Calu3 (cell line): ENCODE data around the gene ACAP3. TPM values are rescaled to one million over a fixed set of nuclear protein-coding genes. Genes with fewer than 3 reads are reported as not detected.

Source experiments
- BruUV-seq: library from RNA; stranded (reverse); fragments of 400-500 nt; replicated peaks from 2 replicates; lab custom pipeline; 2021; lab: Mats Ljungman, UMichigan
- CTCF ChIA-PET: fragments of 300-600 bp; sonication (Branson Sonifier 250); formaldehyde crosslinking; loops from one replicate; lab custom pipeline; 2022; ENCODE audit warnings: antibody characterized with exemption; lab: Charles Lee
- DNase-seq: peaks from one replicate; pipeline ENCODE4 v3.0.0; 2022
- H3K27ac Mint-ChIP-seq: one replicate; pipeline ENCODE4 v1.8.0; 2022; ENCODE audit warnings: mixed read lengths; ENCODE audit not compliant: unreplicated experiment
- H3K27me3 Mint-ChIP-seq: one replicate; pipeline ENCODE4 v1.8.0; 2022; ENCODE audit warnings: mixed read lengths; ENCODE audit not compliant: unreplicated experiment
- H3K36me3 Mint-ChIP-seq: one replicate; pipeline ENCODE4 v1.8.0; 2022; ENCODE audit warnings: mild to moderate bottlenecking, moderate library complexity, mixed read lengths; ENCODE audit not compliant: insufficient read depth, unreplicated experiment
- H3K4me1 Mint-ChIP-seq: one replicate; pipeline ENCODE4 v1.8.0; 2022; ENCODE audit warnings: mild to moderate bottlenecking, low read depth, mixed read lengths; ENCODE audit not compliant: unreplicated experiment
- H3K4me3 Mint-ChIP-seq: one replicate; pipeline ENCODE4 v1.8.0; 2022; ENCODE audit warnings: mild to moderate bottlenecking, low read depth, moderate library complexity, mixed read lengths; ENCODE audit not compliant: unreplicated experiment
- H3K9me3 Mint-ChIP-seq: one replicate; pipeline ENCODE4 v1.8.0; 2022; ENCODE audit warnings: low read depth, mixed read lengths; ENCODE audit not compliant: unreplicated experiment
- intact Hi-C: fragments of 100-400 bp; cut with micrococcal nuclease; formaldehyde crosslinking; loops from one replicate; pipeline ENCODE4 v1.10.0; 2022; ENCODE audit not compliant: unreplicated experiment
- total RNA-seq: library from RNA; stranded (reverse); gene quantifications from 2 replicates; pipeline ENCODE4 v1.2.3, GENCODE V29; 2022
- TF ChIP-seq, protein P1 (sequence below): fragments of 200-600 bp; IDR thresholded peaks from one replicate; pipeline ENCODE4 v1.8.0; 2022; ENCODE audit warnings: antibody characterized with exemption; ENCODE audit not compliant: unreplicated experiment

The ACAP3 gene
- total RNA-seq, 1 experiment from 2014 or later, result 41.1 TPM

DNA sequence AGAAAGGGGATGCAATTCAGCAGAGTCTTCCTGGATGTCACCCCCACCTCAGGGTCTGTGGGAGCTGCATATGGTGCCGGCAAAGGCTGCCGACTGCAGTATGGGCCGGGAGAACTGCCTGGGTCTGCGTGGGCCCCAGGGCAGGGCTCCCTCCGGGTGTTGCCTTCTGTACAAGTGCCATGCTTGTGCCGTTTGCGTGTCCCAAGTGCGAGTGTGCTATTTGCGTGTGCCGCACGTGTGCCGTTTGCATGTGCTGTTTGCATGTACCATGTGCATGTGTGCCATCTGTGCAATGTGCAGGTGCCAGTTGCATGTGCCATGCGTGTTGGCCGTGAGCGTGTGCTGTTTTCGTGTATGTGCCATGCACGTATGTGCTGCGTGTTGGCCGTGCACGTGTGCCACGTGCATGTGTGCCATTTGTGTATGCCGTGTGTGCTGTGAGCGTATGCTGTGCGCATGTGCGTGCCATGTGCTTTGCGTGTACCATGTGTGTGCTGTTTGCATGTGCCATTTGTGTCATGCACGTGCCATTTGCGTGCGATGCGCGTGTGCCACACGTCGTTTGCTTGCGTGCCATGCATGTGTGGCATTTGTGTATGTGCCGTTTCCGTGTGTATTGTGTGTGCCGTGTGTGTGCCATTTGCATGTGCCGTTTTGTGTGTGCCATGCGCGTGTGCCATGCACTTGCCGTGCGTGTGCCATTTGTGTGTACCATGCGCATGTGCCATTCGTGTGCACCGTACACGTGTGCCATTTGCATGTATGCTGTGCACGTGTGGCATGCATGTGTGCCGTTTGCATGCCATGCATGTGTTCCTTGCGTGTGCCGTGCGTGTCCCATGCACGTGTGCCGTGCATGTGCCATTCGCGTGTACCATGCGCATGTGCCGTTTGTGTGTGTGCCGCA, 21.8 kb upstream of the ACAP3 start:
- CTCF ChIA-PET, result no interaction called here
- peaks cover 84% of the 10 kb centered on the region for H3K36me3 Mint-ChIP-seq
- no peaks in the 10 kb centered on the region for H3K4me1 Mint-ChIP-seq

DNA sequence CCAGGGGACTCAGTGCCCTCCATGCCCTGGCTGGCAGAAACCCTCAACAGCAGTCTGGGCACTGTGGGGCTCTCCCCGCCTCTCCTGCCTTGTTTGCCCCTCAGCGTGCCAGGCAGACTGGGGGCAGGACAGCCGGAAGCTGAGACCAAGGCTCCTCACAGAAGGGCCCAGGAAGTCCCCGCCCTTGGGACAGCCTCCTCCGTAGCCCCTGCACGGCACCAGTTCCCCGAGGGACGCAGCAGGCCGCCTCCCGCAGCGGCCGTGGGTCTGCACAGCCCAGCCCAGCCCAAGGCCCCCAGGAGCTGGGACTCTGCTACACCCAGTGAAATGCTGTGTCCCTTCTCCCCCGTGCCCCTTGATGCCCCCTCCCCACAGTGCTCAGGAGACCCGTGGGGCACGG, 20.5 kb upstream of the ACAP3 start:
- TF ChIP-seq, protein P1, sequence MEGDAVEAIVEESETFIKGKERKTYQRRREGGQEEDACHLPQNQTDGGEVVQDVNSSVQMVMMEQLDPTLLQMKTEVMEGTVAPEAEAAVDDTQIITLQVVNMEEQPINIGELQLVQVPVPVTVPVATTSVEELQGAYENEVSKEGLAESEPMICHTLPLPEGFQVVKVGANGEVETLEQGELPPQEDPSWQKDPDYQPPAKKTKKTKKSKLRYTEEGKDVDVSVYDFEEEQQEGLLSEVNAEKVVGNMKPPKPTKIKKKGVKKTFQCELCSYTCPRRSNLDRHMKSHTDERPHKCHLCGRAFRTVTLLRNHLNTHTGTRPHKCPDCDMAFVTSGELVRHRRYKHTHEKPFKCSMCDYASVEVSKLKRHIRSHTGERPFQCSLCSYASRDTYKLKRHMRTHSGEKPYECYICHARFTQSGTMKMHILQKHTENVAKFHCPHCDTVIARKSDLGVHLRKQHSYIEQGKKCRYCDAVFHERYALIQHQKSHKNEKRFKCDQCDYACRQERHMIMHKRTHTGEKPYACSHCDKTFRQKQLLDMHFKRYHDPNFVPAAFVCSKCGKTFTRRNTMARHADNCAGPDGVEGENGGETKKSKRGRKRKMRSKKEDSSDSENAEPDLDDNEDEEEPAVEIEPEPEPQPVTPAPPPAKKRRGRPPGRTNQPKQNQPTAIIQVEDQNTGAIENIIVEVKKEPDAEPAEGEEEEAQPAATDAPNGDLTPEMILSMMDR, result no peak
- CTCF ChIA-PET, result no interaction called here

More for the DNA sequence above, 21.8 kb upstream of the ACAP3 start:
- Mint-ChIP-seq H3K4me3 (no peak overlapping the region), H3K27me3 (no peaks in the 10 kb centered on the region), H3K27ac (peak overlapping the region; percentile 67), H3K9me3 (no peaks in the 10 kb centered on the region)
- DNase-seq, result no peak
- intact Hi-C loops, result no loop called here
- BruUV-seq, result no TSS peak
- TF ChIP-seq, protein P1, result no peak

DNA sequence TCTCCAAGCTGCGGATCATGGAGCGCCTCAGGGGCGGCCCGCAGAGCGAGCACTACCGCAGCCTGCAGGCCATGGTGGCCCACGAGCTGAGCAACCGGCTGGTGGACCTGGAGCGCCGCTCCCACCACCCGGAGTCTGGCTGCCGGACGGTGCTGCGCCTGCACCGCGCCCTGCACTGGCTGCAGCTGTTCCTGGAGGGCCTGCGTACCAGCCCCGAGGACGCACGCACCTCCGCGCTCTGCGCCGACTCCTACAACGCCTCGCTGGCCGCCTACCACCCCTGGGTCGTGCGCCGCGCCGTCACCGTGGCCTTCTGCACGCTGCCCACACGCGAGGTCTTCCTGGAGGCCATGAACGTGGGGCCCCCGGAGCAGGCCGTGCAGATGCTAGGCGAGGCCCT, 19.6 kb upstream of the ACAP3 start:
- TF ChIP-seq, protein P1, result no peak
- BruUV-seq, result no TSS peak
- Mint-ChIP-seq H3K4me3 (no peak overlapping the region), H3K36me3 (peaks cover 82% of the 10 kb centered on the region), H3K27me3 (no peaks in the 10 kb centered on the region), H3K4me1 (peaks cover 17% of the 10 kb centered on the region), H3K27ac (no peak overlapping the region), H3K9me3 (no peaks in the 10 kb centered on the region)
- CTCF ChIA-PET, result interaction anchor here (0.6 kb wide), 1 partner anchor 48 kb away, joined by 3 read pairs; no protein-coding TSS in a partner anchor
- intact Hi-C loops, result no loop called here
- no peak for DNase-seq

More for the DNA sequence above, 20.5 kb upstream of the ACAP3 start:
- Mint-ChIP-seq H3K4me1 (peaks cover 7% of the 10 kb centered on the region), H3K4me3 (no peak overlapping the region), H3K36me3 (peaks cover 84% of the 10 kb centered on the region), H3K9me3 (no peaks in the 10 kb centered on the region), H3K27ac (no peak overlapping the region), H3K27me3 (no peaks in the 10 kb centered on the region)
- no TSS peak for BruUV-seq
- DNase-seq, result no peak
- intact Hi-C loops, result no loop called here

DNA sequence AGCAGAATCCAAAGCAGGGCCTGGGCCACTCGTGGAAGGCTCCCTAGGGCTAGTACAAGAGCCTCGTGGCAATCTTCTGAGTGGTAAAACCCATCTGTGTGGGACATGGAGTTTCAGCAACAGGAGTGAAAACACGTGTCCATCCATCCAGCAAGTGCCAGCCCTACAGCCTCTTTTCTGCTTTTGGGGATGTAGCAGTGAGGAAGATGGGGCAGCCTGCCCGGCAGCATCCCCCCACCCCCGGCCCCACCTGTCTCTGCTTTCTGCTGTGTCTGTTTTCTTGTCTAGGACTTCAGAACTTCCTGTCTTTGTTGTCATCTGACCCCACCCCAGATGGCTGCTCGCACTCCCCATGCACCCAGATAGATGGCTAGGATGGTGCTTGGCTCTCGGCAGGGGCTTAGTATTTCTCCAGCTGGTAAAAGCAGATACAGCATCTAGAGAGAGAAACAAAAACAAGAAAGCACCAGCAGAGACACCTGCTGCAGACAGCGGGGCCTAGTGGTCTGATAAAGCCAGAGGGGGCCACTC, 18.4 kb upstream of the ACAP3 start:
- Mint-ChIP-seq H3K4me1 (peaks cover 19% of the 10 kb centered on the region), H3K27ac (peak overlapping the region; percentile 42), H3K9me3 (no peaks in the 10 kb centered on the region), H3K27me3 (no peaks in the 10 kb centered on the region), H3K4me3 (peak overlapping the region; percentile 84), H3K36me3 (peaks cover 84% of the 10 kb centered on the region)
- DNase-seq, result no peak
- TF ChIP-seq, protein P1, result no peak
- BruUV-seq, result no TSS peak
- CTCF ChIA-PET, result no interaction called here
- intact Hi-C loops, result no loop called here
